H9 (cell line): ENCODE measurements around the gene PRELID1. TPM values are rescaled to one million over a fixed set of nuclear protein-coding genes. Genes with fewer than 3 reads are reported as not detected.

Experiments used
- DNase-seq: peaks from one replicate; pipeline ENCODE4 v3.0.0-alpha.2; 2017
- H2AFZ ChIP-seq: one replicate; pipeline ENCODE4 v1.6.1; 2013; ENCODE audit warnings: mild to moderate bottlenecking, low read length, control low read depth, moderate library complexity
- H2AK5ac ChIP-seq: 2 replicates; pipeline ENCODE4 v1.6.1; 2013; ENCODE audit warnings: low read length, control low read depth, mixed read lengths; ENCODE audit not compliant: insufficient read length
- H2BK120ac ChIP-seq: one replicate; pipeline ENCODE4 v1.6.1; 2013; ENCODE audit warnings: low read depth, mild to moderate bottlenecking, low read length, control low read depth, inconsistent platforms; ENCODE audit not compliant: poor library complexity, severe bottlenecking
- H2BK12ac ChIP-seq: 2 replicates; pipeline ENCODE4 v1.6.1; 2013; ENCODE audit warnings: low read length, control low read depth, mixed read lengths, low read depth; ENCODE audit not compliant: insufficient read length
- H2BK15ac ChIP-seq: 2 replicates; pipeline ENCODE4 v1.6.1; 2013; ENCODE audit warnings: low read depth, low read length, control low read depth
- H2BK20ac ChIP-seq: one replicate; pipeline ENCODE4 v1.6.1; 2013; ENCODE audit warnings: low read depth, mild to moderate bottlenecking, low read length, control low read depth, inconsistent platforms; ENCODE audit not compliant: poor library complexity, severe bottlenecking
- H2BK5ac ChIP-seq: 2 replicates; pipeline ENCODE4 v1.6.1; 2013; ENCODE audit warnings: low read length, control low read depth, mixed read lengths; ENCODE audit not compliant: insufficient read length
- H3K14ac ChIP-seq: 2 replicates; pipeline ENCODE4 v1.6.1; 2013; ENCODE audit warnings: low read length, control low read depth; ENCODE audit not compliant: insufficient read depth
- H3K18ac ChIP-seq: 2 replicates; pipeline ENCODE4 v1.6.1; 2013; ENCODE audit warnings: low read depth, mild to moderate bottlenecking, mixed read lengths, low read length, control low read depth; ENCODE audit not compliant: insufficient read length
- H3K23ac ChIP-seq: 2 replicates; pipeline ENCODE4 v1.6.1; 2013; ENCODE audit warnings: low read length, control low read depth, mixed read lengths, low read depth; ENCODE audit not compliant: insufficient read length
- H3K23me2 ChIP-seq: 2 replicates; pipeline ENCODE4 v1.6.1; 2013; ENCODE audit warnings: low read depth, mild to moderate bottlenecking, mixed read lengths, low read length, control low read depth; ENCODE audit not compliant: insufficient read length, poor library complexity, severe bottlenecking
- H3K27ac ChIP-seq: 2 replicates; pipeline ENCODE4 v1.5.1; 2013; ENCODE audit warnings: low read length, control low read depth, mixed read lengths, low read depth; ENCODE audit not compliant: insufficient read length
- H3K27me3 ChIP-seq: 2 replicates; pipeline ENCODE4 v1.6.1; 2013; ENCODE audit warnings: low read length, control low read depth, inconsistent platforms; ENCODE audit not compliant: insufficient read depth
- H3K4ac ChIP-seq: 2 replicates; pipeline ENCODE4 v1.6.1; 2013; ENCODE audit warnings: low read depth, mild to moderate bottlenecking, control low read depth, inconsistent platforms, low read length, moderate library complexity
- H3K4me1 ChIP-seq: 2 replicates; pipeline ENCODE4 v1.6.1; 2013; ENCODE audit warnings: low read length, control low read depth, inconsistent platforms; ENCODE audit not compliant: insufficient read depth
- H3K4me2 ChIP-seq: 2 replicates; pipeline ENCODE4 v1.6.1; 2013; ENCODE audit warnings: low read length, control low read depth, mixed read lengths; ENCODE audit not compliant: insufficient read length, insufficient read depth
- H3K56ac ChIP-seq: 2 replicates; pipeline ENCODE4 v1.6.1; 2013; ENCODE audit warnings: low read depth, mild to moderate bottlenecking, mixed read lengths, low read length, control low read depth; ENCODE audit not compliant: insufficient read length
- H3K79me1 ChIP-seq: 2 replicates; pipeline ENCODE4 v1.6.1; 2013; ENCODE audit warnings: low read depth, mild to moderate bottlenecking, moderate library complexity, low read length, control low read depth, inconsistent platforms; ENCODE audit not compliant: insufficient read depth, poor library complexity, severe bottlenecking
- H3K79me2 ChIP-seq: 2 replicates; pipeline ENCODE4 v1.6.1; 2013; ENCODE audit warnings: low read length, control low read depth, inconsistent platforms; ENCODE audit not compliant: insufficient read depth
- H3K9ac ChIP-seq: 2 replicates; pipeline ENCODE4 v1.6.1; 2013; ENCODE audit warnings: low read length, control low read depth, mixed read lengths; ENCODE audit not compliant: insufficient read length; ENCODE audit errors: extremely low read depth
- H3K9me3 ChIP-seq: one replicate; pipeline ENCODE4 v1.6.1; 2013; ENCODE audit warnings: low read depth, low read length, inconsistent platforms; ENCODE audit not compliant: control insufficient read depth
- H3T11ph ChIP-seq: one replicate; pipeline ENCODE4 v1.6.1; 2013; ENCODE audit warnings: mild to moderate bottlenecking, low read length, control low read depth, inconsistent platforms
- H4K20me1 ChIP-seq: one replicate; pipeline ENCODE4 v1.6.1; 2013; ENCODE audit not compliant: control insufficient read depth, insufficient read length, insufficient read depth
- H4K5ac ChIP-seq: 2 replicates; pipeline ENCODE4 v1.6.1; 2013; ENCODE audit warnings: low read depth, mild to moderate bottlenecking, mixed read lengths, low read length, control low read depth; ENCODE audit not compliant: insufficient read length
- H4K8ac ChIP-seq: replicated peaks from 2 replicates; pipeline ENCODE4 v1.6.1; 2013; ENCODE audit warnings: low read length, control low read depth, mixed read lengths, low read depth; ENCODE audit not compliant: insufficient read length
- H4K91ac ChIP-seq: 2 replicates; pipeline ENCODE4 v1.6.1; 2013; ENCODE audit warnings: low read depth, mild to moderate bottlenecking, moderate library complexity, mixed read lengths, low read length, control low read depth; ENCODE audit not compliant: insufficient read length
- H3K27ac Mint-ChIP-seq, 3 experiments: 2 replicates in 2 of 3; 3 replicates in 1 of 3; pipeline ENCODE4 v1.8.0; 2020 to 2021; ENCODE audit warnings: mixed read lengths in 3 of 3, mild to moderate bottlenecking in 1 of 3, moderate library complexity in 1 of 3
- H3K27me3 Mint-ChIP-seq: 2 replicates; pipeline ENCODE4 v1.8.0; 2021; ENCODE audit warnings: low read depth, mild to moderate bottlenecking, moderate library complexity, mixed read lengths
- H3K36me3 Mint-ChIP-seq, 3 experiments: 2 replicates in 2 of 3; 3 replicates in 1 of 3; pipeline ENCODE4 v1.8.0; 2020 to 2021; ENCODE audit warnings: low read depth in 3 of 3, mixed read lengths in 3 of 3; ENCODE audit not compliant: insufficient read depth in 1 of 3
- H3K4me1 Mint-ChIP-seq, 2 experiments: 2 replicates each; pipeline ENCODE4 v1.8.0; 2020; ENCODE audit warnings: mixed read lengths in 2 of 2
- H3K4me3 Mint-ChIP-seq, 2 experiments: 2 replicates in 1 of 2; 3 replicates in 1 of 2; pipeline ENCODE4 v1.8.0; 2020 to 2021; ENCODE audit warnings: mild to moderate bottlenecking in 2 of 2, mixed read lengths in 2 of 2, moderate library complexity in 1 of 2
- H3K9me3 Mint-ChIP-seq, 2 experiments: 2 replicates in 1 of 2; 3 replicates in 1 of 2; pipeline ENCODE4 v1.8.0; 2020; ENCODE audit warnings: mild to moderate bottlenecking in 2 of 2, mixed read lengths in 2 of 2, moderate library complexity in 1 of 2
- whole genome bisulfite sequencing: extraction: QIAGEN DNeasy Blood & Tissue Kit; methylation state at CpG from one replicate; pipeline ENCODE4 v1.1.7; 2013; ENCODE audit warnings: missing lambda C conversion rate, low lambda C conversion rate, mixed read lengths; ENCODE audit not compliant: insufficient read length; ENCODE audit errors: extremely low coverage; 5-methylcytosine and 5-hydroxymethylcytosine counted together
- total RNA-seq: library from RNA; stranded (reverse); gene quantifications from 2 replicates; pipeline ENCODE4 v1.2.1, GENCODE V29; 2021
- TF ChIP-seq, protein P1 (sequence below): fragments of 200-600 bp; sonication (generic); conservative IDR thresholded peaks from 3 replicates; pipeline ENCODE4 v1.8.0; 2021; ENCODE audit warnings: antibody characterized with exemption, mild to moderate bottlenecking

Gene PRELID1
- total RNA-seq, 1 experiment from 2014 or later = 213 TPM

DNA sequence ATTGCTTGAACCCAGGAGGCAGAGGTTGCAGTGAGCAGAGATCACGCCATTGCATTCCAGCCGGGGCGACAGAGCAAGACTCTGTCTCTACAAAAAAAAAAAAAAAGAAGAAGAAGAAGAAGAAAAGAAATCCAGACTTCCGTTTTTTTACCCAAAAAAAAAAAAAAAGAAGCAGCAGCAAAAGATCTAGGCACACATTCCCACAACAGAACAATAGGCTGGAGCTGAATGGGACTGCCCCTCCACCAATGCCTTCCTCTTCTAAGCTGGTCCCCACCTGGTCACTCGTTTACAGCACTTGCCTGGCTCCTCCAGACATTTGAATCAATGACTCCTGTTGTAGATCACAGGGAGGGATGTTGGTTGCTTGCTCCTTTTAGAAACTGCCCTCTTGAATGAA lies 49.5 kb downstream of the PRELID1 start:
- peaks cover 3% of the 10 kb centered on the region; the same call in 1 of the 2 replicates for H3K4me1 ChIP-seq
- H2BK5ac ChIP-seq = no peak overlapping the region
- no peak overlapping the region for H4K91ac ChIP-seq
- no peak overlapping the region for H3K18ac ChIP-seq
- no peak for DNase-seq
- no peak overlapping the region for H3K56ac ChIP-seq
- H3K23ac ChIP-seq = no peak overlapping the region
- no peak overlapping the region for H2AK5ac ChIP-seq
- no peaks in the 10 kb centered on the region for H4K20me1 ChIP-seq
- no peak overlapping the region for H2BK20ac ChIP-seq
- Mint-ChIP-seq H3K36me3 (peaks cover 2 to 13% (median 12%) of the 10 kb centered on the region in 3 experiments; a peak in 5 of 7 replicates), H3K27ac (no peak overlapping the region), H3K4me3 (peak overlapping the region; percentile 30 to 51; a peak in 2 of 5 replicates), H3K27me3 (peaks cover 41% of the 10 kb centered on the region), H3K4me1 (peaks cover 20 to 25% of the 10 kb centered on the region in 2 experiments), H3K9me3 (peaks cover 3 to 4% of the 10 kb centered on the region in 2 experiments; a peak in 4 of 5 replicates)
- no peak overlapping the region for H3K4ac ChIP-seq
- WGBS = no CpG with 5 or more reads among the region's 5 CpGs
- H3T11ph ChIP-seq = no peak overlapping the region
- peaks cover 13% of the 10 kb centered on the region for H3K79me2 ChIP-seq
- no peak overlapping the region for H2BK12ac ChIP-seq
- TF ChIP-seq, protein P1, sequence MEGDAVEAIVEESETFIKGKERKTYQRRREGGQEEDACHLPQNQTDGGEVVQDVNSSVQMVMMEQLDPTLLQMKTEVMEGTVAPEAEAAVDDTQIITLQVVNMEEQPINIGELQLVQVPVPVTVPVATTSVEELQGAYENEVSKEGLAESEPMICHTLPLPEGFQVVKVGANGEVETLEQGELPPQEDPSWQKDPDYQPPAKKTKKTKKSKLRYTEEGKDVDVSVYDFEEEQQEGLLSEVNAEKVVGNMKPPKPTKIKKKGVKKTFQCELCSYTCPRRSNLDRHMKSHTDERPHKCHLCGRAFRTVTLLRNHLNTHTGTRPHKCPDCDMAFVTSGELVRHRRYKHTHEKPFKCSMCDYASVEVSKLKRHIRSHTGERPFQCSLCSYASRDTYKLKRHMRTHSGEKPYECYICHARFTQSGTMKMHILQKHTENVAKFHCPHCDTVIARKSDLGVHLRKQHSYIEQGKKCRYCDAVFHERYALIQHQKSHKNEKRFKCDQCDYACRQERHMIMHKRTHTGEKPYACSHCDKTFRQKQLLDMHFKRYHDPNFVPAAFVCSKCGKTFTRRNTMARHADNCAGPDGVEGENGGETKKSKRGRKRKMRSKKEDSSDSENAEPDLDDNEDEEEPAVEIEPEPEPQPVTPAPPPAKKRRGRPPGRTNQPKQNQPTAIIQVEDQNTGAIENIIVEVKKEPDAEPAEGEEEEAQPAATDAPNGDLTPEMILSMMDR = no peak
- H3K4me2 ChIP-seq = no peak overlapping the region
- H3K79me1 ChIP-seq = peaks cover 4% of the 10 kb centered on the region
- no peak overlapping the region for H4K5ac ChIP-seq
- H3K14ac ChIP-seq = no peak overlapping the region
- no peak overlapping the region for H4K8ac ChIP-seq
- H3K27me3 ChIP-seq = no peaks in the 10 kb centered on the region
- H2AFZ ChIP-seq = no peak overlapping the region
- no peak overlapping the region for H2BK15ac ChIP-seq
- H3K27ac ChIP-seq = no peak overlapping the region
- H3K9me3 ChIP-seq = no peaks in the 10 kb centered on the region
- no peak overlapping the region for H2BK120ac ChIP-seq
- no peak overlapping the region for H3K9ac ChIP-seq
- peaks cover 7% of the 10 kb centered on the region for H3K23me2 ChIP-seq
